Endometrial microvascular endothelial cells (primary cell): ENCODE results near the gene TECPR2. TPM values are rescaled to one million over a fixed set of nuclear protein-coding genes. Genes with fewer than 3 reads are reported as not detected.

Experiments used
- in situ Hi-C: cut with HindIII; loops from 2 replicates; pipeline ENCODE4 v1.10.0; 2017; ENCODE audit warnings: low sequenced_read_pairs, low pct_unique_long_range_greater_than_20kb; ENCODE audit errors: inconsistent ontology term
- total RNA-seq: library from RNA; depleted of rRNA; stranded (reverse); fragments of >200 nt; gene quantifications from one replicate; pipeline ENCODE4 v1.2.3, GENCODE V29; 2015; ENCODE audit errors: inconsistent ontology term

TECPR2 gene
- total RNA-seq, result 8.9 TPM

GRCh38 chr14:102362545-102363181 is at the start of gene TECPR2, which contains the start of gene CINP:
Gene TECPR2, plus strand, starts transcription at chr14:102362941. Its CDS starts 13,781 bp downstream, at chr14:102376722.
Gene CINP, minus strand, starts transcription at chr14:102362890. Its CDS starts 39 bp downstream, at chr14:102362851.
- in situ Hi-C loops, result no loop called here

- in situ Hi-C loops, result loop anchor here (25.0 kb wide), 1 partner anchor 227 kb away; the partner anchor contains the start of gene HSP90AA1
These were observed 48.3 kb upstream of the TECPR2 start for GRCh38 chr14:102314242-102315011.

GRCh38 chr14:102315121-102315520 is 47.6 kb upstream of the TECPR2 start:
- in situ Hi-C loops, result loop anchor here (25.0 kb wide), 1 partner anchor 228 kb away; the partner anchor contains the start of gene HSP90AA1

- in situ Hi-C loops, result loop anchor here (25.0 kb wide), 1 partner anchor 229 kb away; the partner anchor contains the start of gene HSP90AA1
These were observed 46.4 kb upstream of the TECPR2 start for GRCh38 chr14:102316338-102316742.

GRCh38 chr14:102316743-102317563 is 45.8 kb upstream of the TECPR2 start:
- in situ Hi-C loops, result loop anchor here (25.0 kb wide), 1 partner anchor 230 kb away; the partner anchor contains the start of gene HSP90AA1

- in situ Hi-C loops, result loop anchor here (25.0 kb wide), 1 partner anchor 230 kb away; the partner anchor contains the start of gene HSP90AA1
These were observed 45.0 kb upstream of the TECPR2 start for GRCh38 chr14:102317564-102318248.

- in situ Hi-C loops, result loop anchor here (25.0 kb wide), 1 partner anchor 232 kb away; the partner anchor contains the start of gene HSP90AA1
These were observed 43.9 kb upstream of the TECPR2 start for GRCh38 chr14:102318781-102319276.

- in situ Hi-C loops, result loop anchor here (25.0 kb wide), 1 partner anchor 232 kb away; the partner anchor contains the start of gene HSP90AA1
These were observed 43.2 kb upstream of the TECPR2 start, which contains the start of gene ZNF839 for GRCh38 chr14:102319351-102320032. Gene ZNF839, plus strand, starts transcription at chr14:102319746. Its CDS starts 20 bp downstream, at chr14:102319766.

- in situ Hi-C loops, result loop anchor here (25.0 kb wide), 1 partner anchor 233 kb away; the partner anchor contains the start of gene HSP90AA1
These were observed 42.6 kb upstream of the TECPR2 start for GRCh38 chr14:102320033-102320660.

GRCh38 chr14:102320671-102321455 is 41.9 kb upstream of the TECPR2 start:
- in situ Hi-C loops, result loop anchor here (25.0 kb wide), 1 partner anchor 234 kb away; the partner anchor contains the start of gene HSP90AA1

GRCh38 chr14:102321456-102322422 is 41.0 kb upstream of the TECPR2 start:
- in situ Hi-C loops, result loop anchor here (25.0 kb wide), 1 partner anchor 234 kb away; the partner anchor contains the start of gene HSP90AA1

GRCh38 chr14:102323102-102323501 is 39.6 kb upstream of the TECPR2 start:
- in situ Hi-C loops, result loop anchor here (25.0 kb wide), 1 partner anchor 236 kb away; the partner anchor contains the start of gene HSP90AA1

GRCh38 chr14:102325791-102326345 is 36.9 kb upstream of the TECPR2 start:
- in situ Hi-C loops, result no loop called here

GRCh38 chr14:102326583-102326982 is 36.2 kb upstream of the TECPR2 start:
- in situ Hi-C loops, result no loop called here
